NCI-H510A (cell line): ENCODE data around the gene PBRM1.
A peak's percentile ranks its signal among the peaks of the same experiment; 100 is the strongest.
"Not testable (repeated sequence)": the region's sequence is repeated elsewhere in the genome, so short reads cannot be mapped to it uniquely, and the experiment has no call there.

Experiments used
- DNase-seq: peaks from one replicate; lab custom pipeline; 2025; lab: John Stamatoyannopoulos, UW

PBRM1 gene

GRCh38 chr3:52704611-52705437, 19.1 kb upstream of the PBRM1 start:
- no peak for DNase-seq

DNA sequence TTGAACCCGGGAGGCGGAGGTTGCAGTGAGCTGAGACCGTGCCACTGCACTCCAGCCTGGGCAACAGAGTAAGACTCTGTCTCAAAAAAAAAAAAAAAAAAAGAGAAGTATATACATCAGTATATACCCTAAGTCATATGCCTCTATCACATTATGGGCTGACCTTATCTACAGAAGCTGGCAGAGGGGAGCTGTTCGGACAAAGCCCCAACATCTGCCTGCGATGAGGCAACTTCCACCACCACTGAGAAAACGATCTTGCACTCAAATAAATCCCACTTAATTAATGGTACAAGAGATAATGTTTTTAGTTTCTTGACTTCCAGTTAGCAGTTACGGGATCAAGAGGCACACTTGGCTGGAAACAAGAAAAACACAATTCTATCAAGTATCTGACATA, 17.6 kb upstream of the PBRM1 start:
- DNase-seq = no peak

GRCh38 chr3:52697632-52697965, 11.9 kb upstream of the PBRM1 start:
- no peak for DNase-seq

DNA sequence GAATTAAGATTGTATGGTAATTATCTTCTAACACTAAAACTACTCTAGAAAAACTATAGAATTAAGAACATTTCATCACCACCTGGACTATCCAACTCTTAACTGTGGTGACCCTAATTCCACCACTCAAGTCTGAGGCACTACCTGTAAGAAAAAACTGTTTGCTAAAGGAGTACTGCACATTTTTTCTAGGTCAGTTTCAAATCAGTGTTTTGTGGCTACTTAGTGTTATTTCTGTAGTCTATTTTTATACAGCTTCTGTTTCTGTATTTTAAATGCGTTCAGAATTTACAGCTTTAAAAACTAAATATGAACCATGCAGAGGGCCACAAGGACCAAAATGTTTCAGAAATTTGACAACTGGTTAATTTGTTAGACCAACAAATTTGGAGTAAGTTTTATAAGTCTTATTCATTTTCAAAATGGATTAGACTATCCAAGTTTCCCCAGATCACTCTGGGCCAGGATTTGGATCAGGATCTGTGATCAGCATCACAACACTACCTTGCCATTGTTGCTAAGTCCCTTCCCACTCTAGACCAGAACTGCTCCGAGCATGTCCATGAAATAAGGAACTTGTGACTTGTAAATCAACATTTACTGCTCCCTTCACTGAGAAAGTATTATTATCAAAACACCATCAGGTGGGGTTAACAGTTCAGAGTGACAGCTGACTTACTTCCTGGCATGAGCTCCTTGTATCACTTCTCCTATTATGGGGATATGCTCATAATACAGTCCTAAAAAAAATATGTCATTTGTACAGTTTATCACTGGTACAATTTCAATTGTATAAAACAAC, 11.3 kb upstream of the PBRM1 start:
- no peak for DNase-seq

DNA sequence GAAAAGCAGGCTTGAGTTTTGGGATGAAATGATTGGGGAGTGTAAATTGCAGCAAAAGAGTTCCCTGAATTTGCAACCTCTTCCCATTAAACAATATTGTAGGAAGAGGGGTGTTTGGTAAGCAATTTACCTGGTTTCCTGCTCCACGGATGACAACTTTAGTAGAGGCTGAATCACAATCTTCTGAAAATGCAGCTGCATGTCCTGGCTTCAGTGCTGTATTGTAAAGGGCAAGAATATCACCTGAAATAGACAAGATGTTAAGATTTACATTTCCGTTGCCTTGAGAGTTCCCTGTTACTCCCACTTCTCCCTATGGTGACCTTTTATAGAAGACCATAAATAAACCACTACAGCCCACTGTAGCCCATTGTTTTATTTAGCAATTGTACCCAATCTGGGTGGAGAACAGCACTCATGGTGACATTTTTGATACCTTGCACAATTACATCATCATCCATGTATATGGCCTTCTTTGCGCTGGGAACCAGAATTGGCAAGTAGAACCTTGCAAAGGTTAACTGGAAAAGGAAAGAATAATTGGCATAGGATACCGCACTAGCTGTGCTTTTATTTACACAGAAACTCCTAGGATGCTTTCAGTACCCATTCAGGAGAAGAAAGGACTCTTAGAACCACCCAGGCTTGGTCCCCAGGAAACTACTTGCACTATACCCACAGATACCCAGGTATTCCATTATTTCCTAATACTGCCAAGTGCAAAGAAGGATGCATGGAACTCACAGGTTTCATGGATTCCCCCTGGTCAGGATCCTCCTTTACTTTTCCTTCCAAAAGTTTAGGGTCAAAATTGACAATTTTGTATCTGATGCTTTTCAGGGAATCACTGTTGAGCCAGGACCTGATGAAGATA, 10.3 kb upstream of the PBRM1 start:
- DNase-seq = no peak

GRCh38 chr3:52694528-52695189, 8.9 kb upstream of the PBRM1 start:
- no peak for DNase-seq

DNA sequence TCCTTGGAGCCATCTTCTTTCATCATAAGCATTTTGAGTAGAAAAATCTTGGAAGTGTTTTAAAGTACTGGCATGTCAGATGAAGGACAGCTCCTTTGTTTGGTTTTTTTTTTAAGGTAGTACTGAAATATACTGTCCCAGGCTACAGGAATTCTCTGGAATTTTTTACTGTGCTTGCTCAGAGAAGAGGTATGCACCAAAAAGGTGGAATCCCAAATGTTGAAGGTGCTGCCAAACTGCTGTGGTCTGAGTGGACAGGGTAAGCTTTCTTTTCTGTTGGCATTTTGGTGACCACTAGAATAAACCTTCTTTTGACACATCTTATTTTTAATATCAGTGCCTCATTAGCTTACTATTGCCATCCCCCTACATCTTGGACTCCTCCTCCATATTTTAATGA, 7.4 kb upstream of the PBRM1 start:
- DNase-seq = no peak

DNA sequence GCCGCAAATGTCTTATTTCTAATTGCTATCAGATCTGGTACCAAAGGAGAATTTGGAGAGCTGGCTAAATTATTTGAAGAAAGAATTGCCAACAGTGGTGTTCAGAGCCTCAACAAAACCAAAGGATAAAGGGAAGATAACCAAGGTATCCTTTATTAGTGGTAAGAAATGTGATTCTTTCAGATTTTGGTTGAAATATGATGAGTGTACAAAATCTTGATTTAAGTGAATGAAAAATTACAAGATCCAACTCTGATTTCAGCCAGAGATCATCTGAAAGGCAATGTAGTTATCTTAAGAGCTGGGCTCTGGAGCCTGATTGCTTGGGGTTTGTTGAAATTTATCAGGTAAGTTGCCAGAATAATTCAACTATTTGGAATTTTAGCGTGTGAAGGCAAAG, 4.8 kb upstream of the PBRM1 start:
- DNase-seq = no peak

DNA sequence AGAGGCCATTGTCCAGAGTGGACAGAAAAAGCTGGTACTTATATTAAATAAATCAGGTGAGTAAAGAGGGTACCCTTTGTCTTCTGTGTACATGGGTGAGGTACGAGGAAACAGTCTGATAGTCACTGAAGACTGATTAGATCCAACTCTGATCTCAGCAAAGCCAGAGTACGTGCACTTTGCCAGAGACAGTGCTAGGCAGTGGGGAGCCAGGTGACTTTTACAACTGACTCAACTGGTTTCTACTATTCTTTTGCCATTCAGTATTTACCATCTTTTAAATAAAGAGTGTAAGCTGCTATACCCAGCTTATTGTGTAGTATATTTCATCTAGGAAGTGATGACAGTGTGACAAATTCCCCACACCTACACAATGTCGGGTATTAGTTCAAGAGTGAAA, 3.4 kb upstream of the PBRM1 start:
- no peak for DNase-seq

- no peak for DNase-seq
Observed at GRCh38 chr3:52688266-52688665, 2.6 kb upstream of the PBRM1 start.

DNA sequence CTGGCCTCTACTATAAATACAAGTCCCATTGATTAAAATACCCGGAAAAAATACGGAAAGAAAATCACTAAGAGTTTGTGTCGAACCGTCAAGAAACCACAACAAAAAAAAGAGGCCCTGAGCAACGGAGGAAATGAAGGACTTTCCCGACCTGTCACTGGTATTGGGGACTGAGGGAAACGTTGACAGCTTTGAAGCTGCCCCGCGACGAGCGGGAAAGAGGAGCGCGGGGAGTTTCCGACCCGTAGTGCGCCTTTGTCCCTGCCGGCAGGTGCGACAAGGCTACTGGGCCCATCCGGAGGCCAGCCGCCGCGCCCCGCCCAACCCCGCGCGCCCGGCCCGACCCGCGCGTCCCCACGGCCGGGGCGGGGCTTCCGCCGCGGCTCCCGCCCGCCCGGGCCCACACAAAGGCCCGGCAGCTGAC, 416 bp downstream of the PBRM1 start:
- DNase-seq = peak; percentile 70

GRCh38 chr3:52684184-52684583, 1.5 kb downstream of the PBRM1 start:
- no peak for DNase-seq

DNA sequence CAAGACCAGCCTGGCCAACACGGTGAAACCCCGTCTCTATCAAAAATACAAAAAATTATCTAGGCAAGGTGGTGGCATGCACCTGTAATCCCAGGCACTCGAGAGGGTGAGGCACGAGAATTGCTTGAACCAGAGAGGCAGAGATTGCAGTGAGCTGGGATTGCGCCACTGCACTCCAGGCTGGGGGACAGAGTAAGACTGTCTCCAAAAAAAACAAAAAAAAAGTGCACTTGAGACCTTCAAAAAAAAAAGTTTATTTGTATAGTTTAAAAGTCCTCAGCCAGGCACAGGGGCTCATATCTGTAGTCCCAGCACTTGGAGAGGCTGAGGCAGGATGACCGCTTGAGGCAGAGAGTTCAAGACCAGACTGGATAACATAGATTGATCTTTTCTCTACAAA, 2.1 kb downstream of the PBRM1 start:
- DNase-seq = no peak

- DNase-seq = no peak
Observed at GRCh38 chr3:52682016-52682415, 3.7 kb downstream of the PBRM1 start.

GRCh38 chr3:52681596-52681995, 4.1 kb downstream of the PBRM1 start:
- DNase-seq = no peak

DNA sequence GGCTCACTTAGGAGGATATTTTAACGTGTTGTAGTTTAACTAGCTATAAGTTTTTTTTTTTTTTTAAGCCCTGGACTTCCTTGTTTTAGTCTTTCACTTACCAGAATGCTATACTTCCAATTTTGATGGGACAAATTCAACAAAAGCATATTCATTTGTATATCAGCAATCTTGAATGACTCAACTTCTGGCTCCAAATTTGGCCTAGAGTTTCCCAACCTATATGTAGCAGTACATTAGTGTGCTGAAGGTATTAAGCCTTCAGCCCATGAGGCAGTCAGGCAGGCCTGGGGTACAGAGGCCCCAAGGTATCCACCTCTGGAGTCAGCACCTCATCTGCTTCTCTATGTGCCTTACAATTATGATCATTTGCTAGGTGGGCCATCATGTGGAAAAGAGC, 5.9 kb downstream of the PBRM1 start:
- no peak for DNase-seq

GRCh38 chr3:52679199-52679538, 6.5 kb downstream of the PBRM1 start:
- no peak for DNase-seq

DNA sequence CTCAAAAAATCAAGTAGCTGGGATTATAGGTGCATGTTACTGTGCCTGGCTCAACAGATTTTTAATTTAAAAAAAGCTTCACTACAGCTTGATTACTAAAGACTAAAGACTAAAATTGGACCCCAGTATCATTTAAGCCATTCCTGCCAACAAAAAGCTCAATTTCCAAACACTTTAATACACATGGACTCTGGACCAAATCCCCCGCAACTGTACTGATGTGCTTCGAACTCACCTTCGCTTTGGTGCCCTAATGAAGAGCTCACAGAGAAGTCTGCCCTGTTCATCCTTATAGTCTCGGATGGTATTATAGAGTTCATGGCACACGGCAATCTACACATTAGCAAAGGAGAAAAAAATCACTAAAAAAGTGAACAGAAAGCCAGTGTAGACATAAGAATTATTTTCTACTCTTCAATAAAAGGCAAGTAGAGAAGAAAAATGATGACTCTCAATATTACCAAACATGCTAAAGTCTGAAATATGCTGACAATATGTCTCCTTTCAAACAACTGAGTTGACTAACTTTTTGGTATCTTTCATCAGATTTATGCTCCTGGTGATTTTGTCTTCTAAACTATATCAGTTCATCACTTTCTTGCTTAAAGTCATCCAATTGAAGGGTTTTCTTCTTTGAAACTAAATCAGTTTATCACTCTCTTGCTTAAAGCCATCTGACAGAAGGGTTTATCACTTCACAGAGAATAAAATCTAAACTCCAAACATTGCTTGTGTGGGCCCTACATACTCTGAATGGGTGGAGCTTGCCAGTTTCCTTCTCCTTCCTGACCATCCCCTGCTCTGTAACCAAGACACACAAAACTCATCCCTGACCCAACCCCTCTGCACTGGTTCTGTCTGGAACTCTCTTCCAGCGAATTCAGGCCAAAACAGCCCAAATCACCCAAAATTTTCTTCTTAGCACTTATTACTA, 7.2 kb downstream of the PBRM1 start:
- DNase-seq = no peak

GRCh38 chr3:52676201-52676600, 9.5 kb downstream of the PBRM1 start:
- DNase-seq = not testable (repeated sequence)

GRCh38 chr3:52671676-52672075, 14.0 kb downstream of the PBRM1 start:
- no peak for DNase-seq
